ENCODE data around the gene GFAP.

DNA sequence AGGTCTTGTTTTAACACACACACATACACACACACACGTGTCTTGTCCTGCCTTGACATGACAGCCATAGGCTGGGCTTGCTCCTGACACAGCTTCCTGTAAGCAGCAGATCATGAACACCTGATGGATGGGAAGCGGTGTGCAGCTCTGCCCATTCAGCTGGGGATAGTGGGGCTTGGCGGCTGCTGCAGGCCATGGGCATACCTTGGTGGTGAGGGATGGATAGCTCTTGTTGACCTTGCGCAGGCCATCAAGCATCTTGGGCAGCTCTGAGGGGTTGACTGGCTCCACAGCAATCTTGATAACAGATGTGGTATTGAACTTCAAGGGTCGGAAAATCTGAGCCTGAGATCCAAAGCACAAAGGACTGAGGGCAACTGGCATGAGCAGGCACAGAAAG lies 55.6 kb downstream of the GFAP start:
- TF ChIP-seq GATA3 (IDR thresholded peaks at IDR 0.05; ENCODE audit: low read depth, low read length) (no peak), GATA2 (IDR thresholded peaks at IDR 0.05; ENCODE audit: low read depth, low read length) (no peak)

Measured in SH-SY5Y (cell line).